GM18858 (cell line): ENCODE data around the gene TRAPPC6A.
A peak's percentile ranks its signal among the peaks of the same experiment; 100 is the strongest.

ENCODE experiments used
- ATAC-seq: cut with Tn5 transposase; IDR thresholded peaks from one replicate; pipeline ENCODE4 v1.9.1; 2021; ENCODE audit not compliant: unreplicated experiment

The TRAPPC6A gene

DNA sequence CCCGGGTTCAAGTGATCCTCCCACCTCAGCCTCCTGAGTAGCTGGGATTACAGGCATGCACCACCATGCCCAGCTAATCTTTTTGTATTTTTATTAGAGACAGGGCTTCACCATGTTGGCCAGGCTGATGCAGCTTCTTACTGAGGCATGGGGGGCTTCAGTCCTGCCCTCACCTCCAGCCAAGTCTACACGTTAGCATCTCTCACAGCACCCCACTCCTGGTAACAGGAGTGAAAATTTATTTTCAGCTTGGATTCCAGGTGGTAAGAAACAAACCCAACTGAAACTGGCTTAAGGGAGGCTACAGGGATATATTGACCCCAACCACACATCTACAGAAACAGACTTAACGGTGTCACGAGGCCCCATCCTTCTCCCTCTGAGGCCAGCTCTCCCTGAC lies 27.9 kb downstream of the TRAPPC6A start:
- no peak for ATAC-seq

DNA sequence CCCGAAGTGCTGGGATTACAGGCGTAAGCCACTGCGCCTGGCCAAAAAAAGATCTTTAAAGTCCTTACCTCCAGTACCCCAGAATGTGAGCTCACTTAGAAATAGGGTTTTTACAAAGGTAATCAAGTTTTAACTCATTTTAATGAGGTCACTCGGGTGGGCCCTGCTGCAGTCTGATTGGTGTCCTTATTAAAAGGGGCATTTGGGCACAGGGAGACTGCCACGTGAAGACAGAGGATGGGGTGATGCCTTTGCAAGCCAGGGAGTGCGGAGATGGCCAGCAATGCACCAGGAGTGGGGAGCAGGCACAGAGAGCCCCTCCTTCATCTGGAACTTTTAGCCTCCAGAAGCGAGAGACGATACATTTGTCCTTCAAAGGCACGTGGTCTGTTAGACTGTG lies 28.9 kb downstream of the TRAPPC6A start:
- no peak for ATAC-seq

DNA sequence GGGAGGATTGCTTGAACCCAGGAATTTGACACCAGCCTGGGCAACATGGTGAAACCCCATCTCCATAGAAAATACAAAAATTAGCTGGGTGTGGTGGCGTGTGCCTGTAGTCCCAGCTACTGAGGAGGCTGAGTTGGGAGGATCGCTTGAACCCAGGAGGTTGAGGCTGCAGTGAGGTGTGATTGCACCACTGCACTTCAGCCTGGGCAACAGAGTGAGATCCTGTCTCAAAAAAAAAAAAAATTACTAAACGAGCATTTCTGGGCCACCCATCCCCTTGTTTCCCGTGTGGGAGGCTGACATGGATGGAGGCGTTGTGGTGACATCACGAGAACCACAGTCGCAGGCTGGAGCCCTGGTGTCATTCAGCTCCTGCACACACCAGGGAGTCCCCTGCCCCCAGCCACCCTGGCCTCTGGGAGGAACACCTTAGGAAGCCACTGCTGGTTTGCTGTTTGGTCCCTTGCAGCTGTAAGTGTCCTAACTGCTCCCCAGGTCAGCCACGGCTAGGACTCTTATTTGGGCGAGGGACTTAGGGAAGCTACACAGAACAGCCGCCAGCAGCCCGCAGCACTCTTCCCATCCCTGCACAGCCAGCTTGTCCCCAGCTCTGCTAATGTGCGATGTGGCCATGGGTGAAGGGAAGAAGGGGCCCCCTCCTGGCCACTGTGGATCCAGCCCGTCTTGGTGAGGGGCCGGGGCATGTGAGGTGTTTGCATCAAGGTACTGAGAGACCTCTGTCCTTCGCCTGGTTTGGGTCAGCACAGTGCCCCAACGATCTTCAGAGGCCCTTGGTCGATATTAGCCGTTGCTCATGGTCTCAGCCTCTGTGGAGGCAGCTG lies 30.0 kb downstream of the TRAPPC6A start:
- no peak for ATAC-seq

- no peak for ATAC-seq
These were observed 31.3 kb downstream of the TRAPPC6A start for GRCh38 chr19:45146741-45147205.

- ATAC-seq: no peak
These were observed 31.8 kb downstream of the TRAPPC6A start for GRCh38 chr19:45146251-45146650.

GRCh38 chr19:45145270-45146189 lies 32.5 kb downstream of the TRAPPC6A start:
- no peak for ATAC-seq

DNA sequence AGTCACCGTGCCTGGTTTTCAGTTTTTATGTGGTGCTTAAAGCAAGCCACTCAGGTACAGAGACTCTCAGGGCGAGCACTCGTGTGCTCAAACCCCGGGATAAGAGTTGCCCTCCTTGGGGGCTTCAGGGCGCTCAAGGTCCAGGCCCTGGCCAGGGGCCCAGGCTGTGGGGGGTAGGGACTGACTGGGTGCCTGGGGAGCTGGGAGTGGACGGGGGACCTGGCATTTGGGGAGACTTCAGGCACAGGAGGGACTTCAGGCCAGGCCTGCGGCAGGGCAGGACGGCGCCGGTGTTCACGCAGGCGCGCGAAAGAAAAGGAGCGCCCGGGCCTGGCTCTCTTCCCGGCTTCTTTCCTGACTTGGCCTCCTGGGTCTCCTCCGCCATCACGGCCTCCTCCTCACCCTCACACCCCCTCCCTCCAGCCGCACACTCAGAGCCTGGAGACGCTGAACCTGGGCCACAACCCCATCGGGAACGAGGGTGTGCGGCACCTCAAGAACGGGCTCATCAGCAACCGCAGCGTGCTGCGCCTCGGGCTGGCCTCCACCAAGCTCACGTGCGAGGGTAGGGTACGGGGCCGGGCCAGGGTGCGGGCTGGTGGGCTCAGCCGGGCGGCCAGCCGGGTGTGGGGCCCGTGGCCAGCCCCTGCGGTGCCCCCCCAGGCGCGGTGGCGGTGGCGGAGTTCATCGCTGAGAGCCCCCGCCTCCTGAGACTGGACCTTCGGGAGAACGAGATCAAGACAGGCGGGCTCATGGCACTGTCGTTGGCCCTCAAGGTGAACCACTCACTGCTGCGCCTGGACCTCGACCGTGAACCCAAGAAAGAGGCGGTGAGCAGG lies 33.4 kb downstream of the TRAPPC6A start:
- ATAC-seq: no peak

DNA sequence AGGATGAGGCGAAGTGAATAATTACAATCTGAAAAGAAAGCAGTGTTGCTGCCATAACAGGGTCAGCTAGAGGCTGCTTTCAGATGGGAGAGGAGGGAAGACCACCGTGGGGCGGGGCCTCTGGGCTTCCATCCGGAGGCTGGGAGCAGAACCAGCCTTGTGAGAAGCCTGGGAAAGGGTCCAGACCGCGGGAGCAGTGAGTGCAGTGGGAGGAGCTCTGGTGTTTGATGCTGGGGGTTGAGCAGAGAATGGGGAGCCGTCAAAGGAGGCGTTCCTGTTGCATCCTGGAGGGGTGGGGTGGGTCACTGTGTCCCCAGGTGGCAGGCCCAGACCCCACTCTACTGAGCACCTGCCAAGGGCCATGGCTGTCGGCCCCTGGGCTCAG lies 35.3 kb downstream of the TRAPPC6A start:
- no peak for ATAC-seq

- ATAC-seq: no peak
These were observed 35.9 kb downstream of the TRAPPC6A start for GRCh38 chr19:45142016-45142725.

DNA sequence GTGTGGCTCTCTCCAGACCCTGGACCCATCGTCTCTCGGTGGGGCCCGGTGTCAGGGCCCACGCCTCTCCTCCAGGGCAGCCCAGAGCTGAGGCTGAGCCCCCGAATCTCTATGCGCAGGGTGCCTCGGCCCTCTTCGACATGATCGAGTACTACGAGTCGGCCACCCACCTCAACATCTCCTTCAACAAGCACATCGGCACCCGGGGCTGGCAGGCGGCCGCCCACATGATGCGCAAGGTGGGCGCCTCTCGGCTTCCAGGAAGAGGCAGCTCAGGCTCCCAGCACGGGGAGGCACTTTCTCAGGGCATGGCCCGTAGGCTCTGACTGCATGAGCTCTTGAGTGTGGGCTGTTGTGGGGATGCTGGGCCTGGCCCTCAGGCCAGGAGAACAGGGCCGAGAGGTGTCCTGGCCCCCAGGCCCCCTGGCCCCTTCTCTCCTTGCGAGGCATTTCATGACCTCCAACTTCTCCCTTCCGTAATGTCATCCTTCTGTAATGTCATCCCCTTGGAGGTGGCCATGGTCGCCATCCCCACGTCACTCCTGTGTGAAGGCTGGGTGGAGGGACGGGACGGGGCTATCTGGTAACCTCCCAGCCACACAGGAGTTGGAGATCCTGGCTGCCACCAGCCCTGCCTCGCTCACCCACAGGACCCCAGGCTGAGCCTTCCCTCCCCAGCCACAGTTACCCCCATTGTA lies 36.7 kb downstream of the TRAPPC6A start:
- ATAC-seq: no peak

- ATAC-seq: no peak
These were observed 37.5 kb downstream of the TRAPPC6A start for GRCh38 chr19:45140533-45140932.

- no peak for ATAC-seq
These were observed 37.9 kb downstream of the TRAPPC6A start for GRCh38 chr19:45140144-45140503.

DNA sequence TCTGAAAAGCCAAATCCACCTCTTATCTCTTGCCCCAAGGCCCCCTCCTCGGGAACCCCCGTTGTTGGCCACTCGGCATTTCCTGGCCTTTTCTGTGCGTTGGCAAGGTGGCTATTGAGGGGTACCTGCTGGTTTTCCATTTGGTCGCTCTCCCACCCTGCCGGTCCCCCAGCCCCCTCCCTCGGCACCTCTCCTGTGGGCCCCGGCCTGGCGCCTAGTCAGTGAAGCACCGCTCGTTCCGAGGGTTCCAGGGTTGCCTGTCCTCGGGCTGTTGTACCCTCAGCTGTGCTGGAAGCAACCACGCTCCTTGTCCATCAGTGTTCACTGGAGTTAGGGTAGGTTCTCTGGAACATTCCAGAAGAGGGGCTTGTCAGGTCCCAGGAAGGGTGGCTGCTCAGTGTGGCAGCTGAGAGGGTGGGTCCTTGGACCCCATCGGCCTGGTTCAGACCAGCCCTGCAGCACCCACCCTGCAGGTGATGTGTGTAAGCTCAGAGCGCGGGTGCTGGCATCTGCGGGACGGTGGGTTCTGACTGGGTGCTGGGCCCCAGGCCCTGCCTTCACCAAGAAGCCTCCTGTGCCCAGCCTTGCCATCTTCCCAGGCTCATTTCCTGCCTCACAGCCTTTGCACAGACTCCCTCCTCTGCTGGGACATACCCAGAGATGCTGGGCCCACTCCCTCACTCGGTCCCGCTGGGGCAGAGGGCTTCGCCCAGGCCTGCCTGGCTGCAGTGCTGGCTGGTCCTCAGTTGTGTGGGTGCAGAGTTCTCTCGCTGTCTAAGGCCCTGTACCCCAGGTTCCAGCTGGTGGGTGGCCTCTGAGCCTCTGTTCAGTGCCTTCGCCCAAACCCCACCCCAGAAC lies 38.5 kb downstream of the TRAPPC6A start:
- ATAC-seq: no peak

DNA sequence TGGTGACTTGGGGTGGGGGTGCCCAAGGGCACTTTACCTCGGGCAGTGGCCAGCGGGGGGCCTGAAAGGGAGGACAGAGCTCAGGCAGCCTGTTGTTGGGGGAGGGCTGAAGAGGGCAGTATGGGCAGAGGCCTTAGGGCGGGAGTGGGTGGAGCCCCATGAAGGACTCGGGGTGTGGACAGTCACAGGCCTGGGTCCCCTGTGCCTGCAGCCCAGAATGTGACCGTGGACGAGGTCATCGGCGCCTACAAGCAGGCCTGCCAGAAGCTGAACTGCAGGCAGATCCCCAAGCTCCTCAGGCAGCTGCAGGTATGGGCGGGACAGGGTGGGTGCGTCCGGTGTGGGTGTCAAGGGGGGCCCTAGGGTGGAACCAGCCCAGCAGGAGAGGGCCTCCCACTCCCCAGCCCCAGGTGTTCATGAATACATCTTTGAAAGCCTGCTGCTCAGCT lies 39.7 kb downstream of the TRAPPC6A start:
- ATAC-seq: no peak

DNA sequence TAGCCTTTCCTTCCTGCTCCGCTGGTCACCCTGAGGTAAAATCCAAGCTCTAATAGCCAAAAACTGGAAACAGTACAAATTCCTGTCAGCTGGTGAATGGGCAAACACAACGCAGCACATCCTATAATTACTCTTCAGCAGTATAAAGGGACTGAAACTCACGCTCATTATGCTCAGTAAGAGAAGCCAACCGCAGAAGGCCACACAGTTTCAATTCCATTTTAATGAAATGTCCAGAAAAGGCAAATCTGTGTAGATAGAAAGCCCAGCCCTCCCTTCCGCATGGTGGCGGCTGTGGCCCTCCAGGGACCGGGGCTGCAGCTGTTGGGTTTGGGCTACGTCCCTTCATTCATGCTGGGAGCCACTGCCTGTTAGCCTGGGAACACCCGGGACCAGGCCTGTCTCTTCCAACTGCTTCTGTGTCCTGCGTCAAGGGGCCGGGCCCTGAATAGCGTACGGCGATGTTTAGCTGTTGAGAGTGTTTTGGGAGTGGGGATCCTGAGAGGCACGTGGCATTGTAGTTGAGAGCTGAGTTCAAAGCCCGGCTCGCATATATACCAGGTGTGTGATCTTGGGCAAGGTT lies 40.8 kb downstream of the TRAPPC6A start:
- peak; percentile 72 for ATAC-seq

DNA sequence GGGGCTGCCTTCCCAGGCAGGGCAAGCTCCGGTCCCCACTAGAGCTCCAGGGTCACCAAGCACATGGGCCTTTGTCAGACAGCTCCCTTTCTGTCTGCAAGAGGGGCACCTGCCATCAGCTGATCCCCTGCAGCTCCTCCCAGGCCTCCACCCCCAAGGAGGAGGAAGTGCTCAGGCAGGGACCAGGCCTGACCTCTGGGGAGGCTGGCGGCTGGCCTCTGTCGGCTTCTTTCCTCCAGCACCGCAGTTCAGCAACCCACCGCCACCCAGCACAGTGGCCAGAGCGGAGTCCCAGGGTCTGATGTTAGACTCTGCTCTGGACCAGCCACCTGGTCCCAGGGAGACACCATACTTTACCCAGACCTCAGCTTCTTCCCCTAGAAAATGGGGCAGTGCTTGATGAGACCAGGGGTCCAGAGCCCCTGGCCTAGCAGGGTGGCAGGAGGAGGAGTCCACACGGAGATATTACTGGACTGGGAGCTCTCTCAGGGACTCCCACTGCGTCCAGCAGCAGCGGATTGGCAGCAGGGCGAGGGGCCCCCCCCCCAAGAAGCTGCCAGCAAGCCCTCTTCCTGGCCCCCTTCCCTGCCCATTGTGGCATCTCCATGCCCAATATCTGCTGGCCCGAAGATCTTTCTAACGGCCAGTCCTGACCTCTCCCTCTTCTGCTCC lies 41.4 kb downstream of the TRAPPC6A start:
- ATAC-seq: no peak

- no peak for ATAC-seq
These were observed 42.7 kb downstream of the TRAPPC6A start for GRCh38 chr19:45135176-45135885.
